Measurements from ENCODE around the gene GPRC5C.

GRCh38 chr17:74450231-74450630, 18.3 kb downstream of the GPRC5C start:
- TF ChIP-seq CTCF (IDR thresholded peaks at IDR 0.05) = no peak
- no peak for TF ChIP-seq EP300 (IDR thresholded peaks at IDR 0.05)
- no peak for TF ChIP-seq POLR2A (IDR thresholded peaks at IDR 0.05)
